GF-D8 (cell line): Measurements from ENCODE around the gene PLEKHN1.
"Not testable (repeated sequence)": the region's sequence is repeated elsewhere in the genome, so short reads cannot be mapped to it uniquely, and the experiment has no call there.

Experiments
- DNase-seq: peaks from one replicate; lab custom pipeline; 2025; lab: John Stamatoyannopoulos, UW

The PLEKHN1 gene

DNA sequence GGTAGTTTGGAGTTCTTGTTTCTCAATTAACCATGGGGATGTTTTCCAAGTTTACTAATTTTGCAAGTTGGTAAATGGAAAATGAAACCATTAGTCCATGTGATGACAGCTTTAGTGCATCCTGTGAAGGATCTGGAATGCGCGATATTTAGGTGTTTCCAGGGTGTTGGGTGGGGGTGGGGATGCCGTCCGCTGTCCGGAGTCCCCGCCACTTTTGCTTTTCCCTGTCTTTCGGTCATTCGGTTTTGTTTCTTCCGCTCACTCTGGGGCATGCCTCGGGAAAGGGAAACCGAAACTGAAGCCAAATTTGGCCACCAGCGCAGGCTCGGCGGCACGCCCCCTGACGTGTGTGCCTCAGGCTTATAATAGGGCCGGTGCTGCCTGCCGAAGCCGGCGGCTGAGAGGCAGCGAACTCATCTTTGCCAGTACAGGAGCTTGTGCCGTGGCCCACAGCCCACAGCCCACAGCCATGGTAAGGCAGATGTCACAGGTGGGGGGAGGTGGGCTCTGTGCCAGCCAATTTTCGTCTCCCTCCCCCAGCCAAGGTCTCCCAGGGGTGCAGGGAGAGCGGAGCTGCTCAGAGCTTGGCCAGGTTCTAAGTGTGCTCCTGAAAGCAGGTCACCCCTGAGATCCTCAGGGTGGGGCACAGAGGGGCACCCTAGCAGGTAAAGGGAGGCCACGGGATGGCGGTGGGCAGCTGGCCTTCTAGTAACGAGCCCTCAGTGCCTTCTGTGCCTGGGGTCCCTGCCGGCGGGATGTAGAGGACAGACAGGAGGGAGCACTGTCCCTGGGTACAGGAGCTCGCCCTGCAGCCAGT is 47.0 kb downstream of the PLEKHN1 start, which contains the start of gene ISG15:
Gene ISG15 (plus strand): TSS at position 393 of the 817 bp plus-strand sequence. CDS start 77 bp downstream, at position 470.
- DNase-seq = peak; percentile 66

GRCh38 chr1:1013922-1014648 is 47.8 kb downstream of the PLEKHN1 start:
- no peak for DNase-seq

DNA sequence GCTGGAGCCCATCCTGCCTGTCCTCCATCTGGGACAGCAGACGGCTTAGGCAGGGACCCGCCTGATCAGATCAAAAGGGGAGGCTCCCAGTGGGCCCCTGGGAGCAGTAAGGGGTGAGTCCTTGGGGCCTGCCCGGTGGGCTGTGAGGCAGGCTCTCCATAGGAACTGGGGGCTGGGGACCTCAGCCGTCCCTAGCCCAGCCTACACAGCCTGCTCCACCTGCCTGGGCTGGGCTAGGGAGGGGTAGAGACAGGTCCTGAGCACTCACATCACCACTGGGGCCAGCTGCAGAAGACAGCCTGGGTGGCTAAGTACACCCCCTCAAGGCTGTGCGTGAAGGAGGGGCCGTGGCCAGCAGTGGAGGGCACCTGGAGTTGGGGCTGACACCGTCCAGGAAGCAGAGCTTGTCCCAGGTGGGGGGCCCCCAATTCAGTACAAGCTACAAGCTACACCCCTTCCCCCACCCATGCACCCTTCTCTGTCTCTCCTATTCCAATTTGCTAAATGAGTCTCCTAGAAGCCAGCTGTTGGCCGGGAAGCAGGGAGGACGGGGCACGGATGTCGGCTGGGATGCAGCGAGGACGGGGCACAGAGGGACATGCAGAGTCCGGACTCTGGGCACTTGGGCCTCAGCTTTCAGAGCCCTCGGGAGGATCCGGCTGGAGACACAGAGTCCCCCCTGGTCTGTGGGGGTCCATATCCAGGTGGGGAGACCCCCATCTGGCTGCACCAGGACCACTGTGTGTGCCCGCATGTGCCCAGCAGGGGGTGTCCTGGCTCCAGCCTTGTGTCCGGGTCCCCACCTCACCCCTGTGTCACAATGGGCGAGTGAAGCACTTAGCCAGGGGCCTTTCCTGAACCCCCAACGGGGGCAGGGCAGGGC is 48.8 kb downstream of the PLEKHN1 start:
- DNase-seq = no peak

GRCh38 chr1:1017397-1018320 is 51.4 kb downstream of the PLEKHN1 start:
- DNase-seq = not testable (repeated sequence)

DNA sequence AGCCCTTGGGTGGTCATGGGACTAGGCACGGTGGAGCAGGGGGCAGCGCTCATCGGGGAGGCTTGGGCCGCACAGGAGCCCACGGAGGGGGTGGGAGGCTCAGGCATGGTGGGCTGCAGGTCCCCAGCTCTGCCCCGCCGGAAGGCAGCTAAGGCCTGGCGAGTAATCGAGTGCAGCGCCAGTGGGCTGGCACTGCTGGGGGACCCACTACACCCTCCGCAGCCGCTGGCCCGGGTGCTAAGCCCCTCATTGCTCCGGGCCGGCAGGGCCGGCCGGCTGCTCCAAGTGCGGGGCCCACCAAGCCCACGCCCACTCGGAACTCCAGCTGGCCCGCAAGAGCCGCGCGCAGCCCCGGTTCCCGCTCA is 52.0 kb downstream of the PLEKHN1 start:
- DNase-seq = not testable (repeated sequence)

DNA sequence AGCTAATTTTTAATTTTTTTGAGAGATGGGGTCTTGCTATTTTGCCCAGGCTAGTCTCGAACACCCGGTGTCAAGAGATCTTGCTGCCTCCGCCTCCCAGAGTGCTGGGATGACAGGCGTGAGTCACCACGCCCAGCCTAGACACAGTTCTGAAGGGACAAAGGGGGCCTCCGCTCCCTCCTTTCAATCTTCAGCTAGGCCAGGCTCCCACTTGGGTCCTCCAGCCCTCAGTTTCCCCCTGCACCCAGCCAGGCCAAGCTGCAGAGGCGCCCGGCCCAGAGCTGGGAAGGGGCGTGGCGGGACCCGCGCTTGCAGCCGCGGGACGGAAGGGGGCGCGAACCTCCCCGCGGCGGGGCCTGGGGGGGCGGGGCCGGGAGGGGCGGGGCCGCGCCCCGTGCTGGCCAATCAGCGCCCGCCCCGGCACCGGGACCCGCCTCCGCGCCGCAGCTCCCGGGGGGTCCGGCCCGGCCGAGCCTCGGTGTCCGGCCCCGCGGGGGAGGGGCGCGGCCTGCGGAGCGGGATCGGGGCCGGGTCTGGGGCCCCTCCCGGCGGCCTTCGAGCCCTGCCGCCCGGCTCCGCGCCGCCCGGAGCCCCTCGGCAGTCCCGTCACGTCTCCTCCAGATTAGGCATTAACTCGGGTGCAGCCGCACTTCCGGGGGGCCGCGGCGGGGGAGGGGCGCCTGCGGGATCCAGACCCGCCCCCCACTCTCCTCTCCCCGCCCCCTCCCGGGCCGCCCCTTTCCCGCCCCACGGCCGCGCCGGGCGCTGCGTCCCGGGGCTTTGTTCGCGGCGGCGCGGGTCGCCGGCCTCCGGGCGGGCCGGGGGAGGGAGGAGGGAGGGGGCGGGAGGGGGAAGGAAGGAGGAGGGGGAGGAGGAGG is 53.1 kb downstream of the PLEKHN1 start:
- peak; percentile 21 for DNase-seq

DNA sequence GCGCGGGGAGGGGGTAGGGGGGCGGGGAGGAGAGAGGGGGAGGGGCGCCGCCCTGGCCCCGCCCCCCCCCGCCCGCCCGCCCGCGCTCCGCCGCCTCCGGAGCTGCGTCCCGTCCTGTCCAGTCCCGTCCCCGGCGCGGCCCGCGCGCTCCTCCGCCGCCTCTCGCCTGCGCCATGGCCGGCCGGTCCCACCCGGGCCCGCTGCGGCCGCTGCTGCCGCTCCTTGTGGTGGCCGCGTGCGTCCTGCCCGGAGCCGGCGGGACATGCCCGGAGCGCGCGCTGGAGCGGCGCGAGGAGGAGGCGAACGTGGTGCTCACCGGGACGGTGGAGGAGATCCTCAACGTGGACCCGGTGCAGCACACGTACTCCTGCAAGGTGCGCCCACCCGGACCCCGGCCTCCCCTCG is 53.7 kb downstream of the PLEKHN1 start, which contains the start of gene AGRN:
Gene AGRN (plus strand): TSS at position 121 of the 405 bp plus-strand sequence. CDS start 53 bp downstream, at position 174.
- DNase-seq = no peak

DNA sequence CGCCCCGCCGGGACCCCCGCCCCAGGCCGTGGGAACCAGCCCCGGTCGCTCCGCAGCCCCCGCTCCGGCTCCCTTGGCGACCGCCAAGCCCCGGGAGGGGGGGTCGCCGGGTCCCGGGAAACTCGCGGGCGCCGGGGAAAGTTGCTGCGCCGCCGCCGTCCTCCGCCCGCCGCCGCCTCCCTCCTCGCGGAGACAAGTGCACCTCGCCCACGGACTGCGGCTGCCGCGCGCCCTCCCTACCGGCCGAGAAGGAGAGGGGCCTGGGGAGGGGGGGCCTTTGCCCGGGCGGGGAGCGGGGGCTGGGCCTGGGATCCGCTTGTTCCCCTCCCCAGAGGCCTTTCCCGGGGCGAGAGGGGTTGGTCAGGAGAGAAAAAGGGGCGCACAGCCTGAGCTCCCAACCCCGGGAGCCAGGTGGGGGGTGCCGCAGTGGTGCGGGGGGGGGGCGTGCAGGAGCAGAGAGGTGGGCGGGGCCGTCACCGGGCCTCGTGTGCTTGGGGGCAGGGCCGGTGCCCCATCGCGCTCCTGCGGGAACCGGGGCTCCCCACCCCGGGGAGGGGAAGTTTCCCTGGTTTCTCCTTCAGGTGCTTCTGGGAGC is 54.2 kb downstream of the PLEKHN1 start:
- no peak for DNase-seq

DNA sequence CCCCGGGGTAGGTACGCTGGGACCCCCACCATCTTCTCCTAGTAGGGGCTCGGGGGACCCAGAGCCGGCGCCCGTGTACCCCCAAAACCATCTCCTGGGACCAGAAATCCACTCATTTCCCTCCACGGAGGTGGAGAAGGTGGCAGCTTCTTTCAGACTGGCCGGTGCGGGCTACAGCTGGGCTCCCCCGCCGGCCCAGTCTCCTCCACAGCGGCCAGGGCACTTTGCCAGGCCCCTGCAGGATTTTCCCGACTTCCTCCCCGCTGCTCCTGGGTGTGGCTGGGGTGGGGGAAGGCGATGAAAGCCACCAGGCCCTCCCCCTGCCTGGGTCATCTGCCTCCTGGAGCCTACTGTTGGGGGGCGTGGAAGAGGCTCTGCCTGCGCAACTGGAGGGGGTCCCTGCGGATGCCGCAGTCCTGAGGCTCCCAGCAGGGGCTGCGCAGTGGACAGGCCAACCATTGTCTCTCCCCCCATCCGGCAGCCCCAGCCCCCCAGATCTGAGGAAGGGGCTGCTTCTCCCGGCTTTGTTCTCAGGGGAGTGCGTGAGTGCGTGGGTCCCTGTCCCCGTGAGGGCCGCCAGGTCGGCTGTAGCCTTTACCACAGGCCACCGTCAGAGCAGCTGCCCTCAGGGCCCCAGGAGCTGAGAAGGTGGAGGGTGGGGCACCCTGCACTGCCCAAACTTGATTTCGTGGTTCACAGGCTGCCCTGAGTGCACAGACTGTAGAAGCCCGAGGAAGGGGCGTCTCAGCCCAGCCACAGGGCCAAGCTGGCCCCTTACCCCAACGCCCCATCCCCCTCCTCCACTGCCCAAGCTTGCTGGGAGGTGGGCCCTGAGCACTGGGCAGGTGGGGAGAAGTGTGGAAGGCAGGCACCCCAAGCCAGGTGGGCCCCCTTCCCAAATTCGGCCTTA is 55.0 kb downstream of the PLEKHN1 start:
- no peak for DNase-seq

DNA sequence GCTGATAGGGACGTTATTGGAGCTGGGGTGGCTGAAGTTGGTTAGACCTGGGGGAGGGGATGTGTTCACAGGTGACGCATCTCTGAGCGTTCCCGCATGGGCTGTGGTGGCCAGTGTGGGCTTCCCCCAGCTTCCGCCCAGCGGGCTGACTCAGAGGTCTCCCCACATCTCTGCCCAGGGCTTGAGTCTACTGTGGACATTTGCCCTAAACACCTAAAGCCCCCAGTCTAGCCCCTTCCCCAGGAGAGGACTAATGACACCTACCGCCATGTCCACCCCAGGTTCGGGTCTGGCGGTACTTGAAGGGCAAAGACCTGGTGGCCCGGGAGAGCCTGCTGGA is 55.6 kb downstream of the PLEKHN1 start:
- no peak for DNase-seq

GRCh38 chr1:1022302-1023009 is 56.2 kb downstream of the PLEKHN1 start:
- DNase-seq = no peak

DNA sequence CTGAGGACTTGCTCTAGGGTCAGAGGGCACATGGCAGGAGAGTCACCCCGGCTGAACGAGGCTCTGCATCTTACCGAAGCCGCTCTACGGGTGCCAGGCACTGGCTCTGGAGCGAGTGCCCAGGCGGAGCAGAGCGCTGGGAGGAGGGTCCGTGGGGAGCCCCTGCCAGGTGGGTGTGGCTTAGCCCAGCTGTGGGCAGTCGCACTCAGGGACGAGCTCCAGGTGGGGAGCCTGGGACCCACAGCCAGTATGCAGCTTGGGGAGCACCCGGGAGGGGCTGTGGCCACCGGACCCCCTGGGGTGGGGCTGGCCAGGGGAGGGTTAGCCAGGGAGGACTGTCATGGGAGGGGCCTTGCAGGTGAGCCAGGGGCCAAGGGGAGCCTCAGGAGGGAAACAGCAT is 57.4 kb downstream of the PLEKHN1 start:
- DNase-seq = no peak

DNA sequence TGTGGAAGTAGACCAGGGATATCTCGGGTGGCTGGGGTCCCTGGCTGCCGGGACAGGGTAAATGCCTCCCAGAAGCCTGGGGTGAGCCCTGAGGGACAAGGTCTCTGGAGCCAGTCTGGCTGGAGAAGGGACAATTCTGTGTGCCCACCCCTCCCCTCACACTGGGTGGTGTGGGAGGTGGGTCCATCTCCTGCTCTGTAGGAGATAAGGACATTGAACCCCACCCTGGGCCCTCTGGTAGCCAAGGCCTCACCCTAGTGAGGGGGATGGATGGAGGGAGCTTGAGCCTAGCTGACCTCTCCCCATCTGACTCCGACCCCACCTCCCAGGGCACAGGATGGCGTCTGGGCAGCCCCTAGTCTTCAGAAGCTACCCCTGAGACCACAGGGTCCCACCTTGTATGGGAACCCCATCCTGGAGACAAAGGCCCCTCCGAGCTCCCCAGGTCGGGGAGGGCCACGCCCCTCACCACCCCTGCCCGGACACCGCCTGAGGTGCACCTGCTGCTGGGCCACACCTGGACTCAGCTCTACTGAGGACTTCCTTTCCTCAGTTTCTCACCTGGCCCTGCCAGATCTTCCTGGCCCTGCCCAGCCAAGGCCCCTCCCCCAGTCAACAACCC is 58.0 kb downstream of the PLEKHN1 start:
- no peak for DNase-seq

DNA sequence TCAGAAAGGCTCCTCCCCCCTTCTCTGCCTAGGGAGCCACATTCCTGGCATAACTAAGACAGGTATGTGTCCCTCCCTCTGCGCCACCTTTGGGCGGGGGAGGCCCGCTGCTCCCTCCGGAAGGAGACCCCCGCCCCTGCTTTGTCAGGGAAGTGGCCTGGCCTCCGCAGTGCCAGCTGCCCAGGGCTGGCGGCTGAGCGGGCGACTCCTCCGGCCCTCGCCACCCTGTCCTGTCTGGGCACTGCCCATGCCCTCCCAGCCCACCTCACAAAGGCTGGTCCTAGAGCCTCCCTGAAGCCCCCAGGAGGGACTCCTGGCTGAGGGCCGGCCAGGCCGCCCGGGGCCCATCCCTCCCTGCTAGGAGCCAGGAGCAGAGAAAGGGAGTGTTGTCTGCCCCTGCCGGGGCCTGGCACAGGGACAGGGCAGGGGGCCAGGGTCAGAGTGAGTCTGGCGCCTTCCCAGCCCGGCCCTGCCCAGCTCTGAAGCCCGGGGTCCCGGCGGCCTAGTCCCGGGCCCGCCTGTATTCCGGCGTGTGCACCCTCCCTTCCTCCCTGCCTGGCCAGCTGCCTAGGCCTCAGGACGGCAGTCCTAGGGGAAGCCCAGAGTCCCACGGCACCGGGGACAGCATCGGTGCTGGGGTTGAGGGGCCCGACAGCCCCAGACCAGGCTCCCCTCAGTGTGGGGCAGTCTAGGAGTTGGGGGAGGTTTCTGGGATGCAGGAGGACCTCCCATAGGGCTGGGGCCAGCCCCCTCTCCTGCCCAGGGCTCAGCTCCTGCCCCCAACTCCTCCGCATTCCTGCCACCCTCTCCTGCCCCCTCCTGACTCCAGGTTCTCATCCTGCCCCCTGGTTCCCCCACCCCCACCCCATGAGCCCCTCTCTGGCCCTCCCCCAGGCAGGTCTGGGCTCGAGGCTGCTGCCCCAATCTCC is 58.8 kb downstream of the PLEKHN1 start:
- no peak for DNase-seq
